ENCODE measurements around the gene NPDC1.
A peak's percentile ranks its signal among the peaks of the same experiment; 100 is the strongest.

The NPDC1 gene

DNA sequence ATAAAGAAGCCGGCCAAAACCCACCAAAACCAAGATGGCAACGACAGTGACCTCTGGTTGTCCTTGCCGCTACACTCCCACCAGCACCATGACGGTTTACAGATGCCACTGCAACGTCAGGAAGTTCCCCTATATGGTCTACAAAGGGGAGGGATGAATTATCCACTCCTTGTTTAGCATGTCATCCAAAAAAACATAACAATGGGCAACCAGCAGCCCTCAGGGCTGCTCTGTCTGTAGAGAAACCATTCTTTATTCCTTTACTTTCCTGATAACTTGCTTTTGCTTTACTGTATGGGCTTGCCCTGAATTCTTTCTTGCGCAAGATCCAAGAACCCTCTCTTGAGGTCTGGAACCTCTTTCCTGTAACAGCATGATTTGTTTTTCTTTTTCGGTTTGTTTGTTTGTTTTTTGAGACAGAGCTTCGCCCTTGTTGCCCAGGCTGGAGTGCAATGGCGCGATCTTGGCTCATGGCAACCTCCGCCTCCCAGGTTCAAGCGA is 29.3 kb upstream of the NPDC1 start:
- Histone ChIP-seq H3K9me3 (ENCODE audit: severe bottlenecking) (no peaks in the 10 kb centered on the region), H3K27me3 (ENCODE audit: insufficient read depth, poor library complexity, severe bottlenecking) (no peaks in the 10 kb centered on the region), H3K27ac (ENCODE audit: poor library complexity, severe bottlenecking) (no peak overlapping the region), H3K4me3 (ENCODE audit: severe bottlenecking) (no peak overlapping the region), H3K36me3 (ENCODE audit: low read depth) (peaks cover 12% of the 10 kb centered on the region; the same call in 1 of the 2 replicates), H3K4me1 (ENCODE audit: insufficient read depth, poor library complexity, severe bottlenecking) (no peaks in the 10 kb centered on the region)
- DNase-seq (ENCODE audit: low spot score) = no peak
- no peak for ATAC-seq (ENCODE audit: low read depth)
- TF ChIP-seq, protein P1, sequence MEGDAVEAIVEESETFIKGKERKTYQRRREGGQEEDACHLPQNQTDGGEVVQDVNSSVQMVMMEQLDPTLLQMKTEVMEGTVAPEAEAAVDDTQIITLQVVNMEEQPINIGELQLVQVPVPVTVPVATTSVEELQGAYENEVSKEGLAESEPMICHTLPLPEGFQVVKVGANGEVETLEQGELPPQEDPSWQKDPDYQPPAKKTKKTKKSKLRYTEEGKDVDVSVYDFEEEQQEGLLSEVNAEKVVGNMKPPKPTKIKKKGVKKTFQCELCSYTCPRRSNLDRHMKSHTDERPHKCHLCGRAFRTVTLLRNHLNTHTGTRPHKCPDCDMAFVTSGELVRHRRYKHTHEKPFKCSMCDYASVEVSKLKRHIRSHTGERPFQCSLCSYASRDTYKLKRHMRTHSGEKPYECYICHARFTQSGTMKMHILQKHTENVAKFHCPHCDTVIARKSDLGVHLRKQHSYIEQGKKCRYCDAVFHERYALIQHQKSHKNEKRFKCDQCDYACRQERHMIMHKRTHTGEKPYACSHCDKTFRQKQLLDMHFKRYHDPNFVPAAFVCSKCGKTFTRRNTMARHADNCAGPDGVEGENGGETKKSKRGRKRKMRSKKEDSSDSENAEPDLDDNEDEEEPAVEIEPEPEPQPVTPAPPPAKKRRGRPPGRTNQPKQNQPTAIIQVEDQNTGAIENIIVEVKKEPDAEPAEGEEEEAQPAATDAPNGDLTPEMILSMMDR (IDR thresholded peaks at IDR 0.05; ENCODE audit: poor library complexity, severe bottlenecking) = no peak

DNA sequence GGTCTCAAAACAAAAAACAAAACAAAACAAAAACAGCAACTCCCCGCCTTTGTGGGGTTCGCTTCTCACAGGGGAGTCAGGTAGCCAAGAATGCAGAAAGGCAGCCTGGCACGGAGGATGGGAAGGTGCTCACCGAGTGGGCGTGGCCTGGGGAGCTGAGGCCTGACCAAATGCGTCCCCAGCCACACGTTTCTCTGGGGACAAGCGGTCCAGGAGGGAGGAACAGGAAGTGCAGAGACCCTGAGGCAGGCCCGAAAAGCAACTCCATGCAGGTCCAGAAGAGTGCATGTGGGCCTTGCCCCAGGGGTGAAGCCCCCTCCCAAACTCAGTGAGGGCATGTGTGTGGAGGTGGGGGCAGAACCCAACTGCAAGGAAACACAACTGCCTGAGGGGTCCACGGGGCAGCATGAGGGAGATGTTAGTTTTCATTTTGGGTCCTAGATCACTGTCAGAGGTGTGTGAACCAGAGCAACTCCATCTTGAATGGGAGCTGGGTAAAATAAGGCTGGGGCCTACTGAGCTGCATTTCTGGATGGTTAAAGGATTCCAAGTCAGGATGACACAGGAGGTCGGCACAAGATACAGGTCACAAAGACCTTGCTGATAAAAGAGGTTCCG is 28.8 kb upstream of the NPDC1 start:
- no peaks in the 10 kb centered on the region for H3K27me3 ChIP-seq (ENCODE audit: insufficient read depth, poor library complexity, severe bottlenecking)
- DNase-seq (ENCODE audit: low spot score) (no peak), ATAC-seq (ENCODE audit: low read depth) (no peak)
- no peaks in the 10 kb centered on the region for H3K4me1 ChIP-seq (ENCODE audit: insufficient read depth, poor library complexity, severe bottlenecking)
- peaks cover 9% of the 10 kb centered on the region; the same call in 1 of the 2 replicates for H3K36me3 ChIP-seq (ENCODE audit: low read depth)
- no peaks in the 10 kb centered on the region for H3K9me3 ChIP-seq (ENCODE audit: severe bottlenecking)
- H3K4me3 ChIP-seq (ENCODE audit: severe bottlenecking) = no peak overlapping the region
- no peak overlapping the region for H3K27ac ChIP-seq (ENCODE audit: poor library complexity, severe bottlenecking)
- TF ChIP-seq, protein P1 (IDR thresholded peaks at IDR 0.05; ENCODE audit: poor library complexity, severe bottlenecking) = no peak

DNA sequence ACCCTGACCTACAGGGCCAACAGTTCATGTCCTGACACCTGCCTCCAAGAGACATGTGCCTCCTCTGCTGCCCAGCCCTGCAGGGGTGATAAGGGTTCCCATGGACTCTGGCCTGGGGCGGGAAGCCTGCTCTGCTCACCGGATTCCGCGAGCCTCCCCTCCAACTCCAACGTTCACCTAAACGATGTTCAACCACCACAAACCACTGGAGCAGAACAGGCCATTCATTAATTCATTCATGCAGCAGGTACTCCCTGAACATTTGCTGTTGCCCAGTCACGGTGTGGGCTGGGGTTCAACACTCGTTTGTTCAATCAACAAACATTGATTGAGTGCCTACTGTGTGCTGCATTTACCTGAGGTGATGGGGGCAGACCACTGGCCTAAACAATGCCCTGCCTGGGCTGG is 28.0 kb upstream of the NPDC1 start:
- Histone ChIP-seq H3K36me3 (ENCODE audit: low read depth) (peaks cover 5% of the 10 kb centered on the region; the same call in 1 of the 2 replicates), H3K4me3 (ENCODE audit: severe bottlenecking) (no peak overlapping the region), H3K27ac (ENCODE audit: poor library complexity, severe bottlenecking) (no peak overlapping the region), H3K9me3 (ENCODE audit: severe bottlenecking) (no peaks in the 10 kb centered on the region), H3K27me3 (ENCODE audit: insufficient read depth, poor library complexity, severe bottlenecking) (no peaks in the 10 kb centered on the region), H3K4me1 (ENCODE audit: insufficient read depth, poor library complexity, severe bottlenecking) (no peaks in the 10 kb centered on the region)
- no peak for ATAC-seq (ENCODE audit: low read depth)
- DNase-seq (ENCODE audit: low spot score) = no peak
- TF ChIP-seq, protein P1 (IDR thresholded peaks at IDR 0.05; ENCODE audit: poor library complexity, severe bottlenecking) = no peak

DNA sequence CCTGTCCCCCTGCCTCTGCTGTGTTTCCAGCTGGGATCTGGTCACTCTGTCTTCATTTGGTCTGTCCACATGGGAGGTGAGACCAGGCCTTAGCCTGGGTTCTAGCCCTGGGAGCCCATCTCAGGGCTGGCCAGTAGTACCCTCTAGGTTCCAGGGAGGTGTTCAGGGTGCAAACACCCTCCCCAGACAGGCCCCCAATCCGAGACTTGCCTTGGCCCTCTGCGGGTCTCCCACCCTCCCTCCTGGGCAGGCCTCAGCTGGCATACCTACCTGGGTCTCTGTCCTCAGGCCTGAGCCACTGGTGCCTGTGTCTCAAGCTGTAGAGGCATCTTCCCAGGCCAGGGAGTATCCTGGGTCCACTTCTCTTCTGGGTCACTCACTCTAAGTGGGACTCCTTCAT is 25.3 kb upstream of the NPDC1 start:
- no peak for DNase-seq (ENCODE audit: low spot score)
- Histone ChIP-seq H3K4me3 (ENCODE audit: severe bottlenecking) (peak overlapping the region; percentile 90), H3K9me3 (ENCODE audit: severe bottlenecking) (no peaks in the 10 kb centered on the region), H3K27ac (ENCODE audit: poor library complexity, severe bottlenecking) (peak overlapping the region; percentile 47), H3K27me3 (ENCODE audit: insufficient read depth, poor library complexity, severe bottlenecking) (no peaks in the 10 kb centered on the region), H3K4me1 (ENCODE audit: insufficient read depth, poor library complexity, severe bottlenecking) (no peaks in the 10 kb centered on the region), H3K36me3 (ENCODE audit: low read depth) (no peaks in the 10 kb centered on the region)
- TF ChIP-seq, protein P1 (IDR thresholded peaks at IDR 0.05; ENCODE audit: poor library complexity, severe bottlenecking) = no peak
- ATAC-seq (ENCODE audit: low read depth) = no peak

DNA sequence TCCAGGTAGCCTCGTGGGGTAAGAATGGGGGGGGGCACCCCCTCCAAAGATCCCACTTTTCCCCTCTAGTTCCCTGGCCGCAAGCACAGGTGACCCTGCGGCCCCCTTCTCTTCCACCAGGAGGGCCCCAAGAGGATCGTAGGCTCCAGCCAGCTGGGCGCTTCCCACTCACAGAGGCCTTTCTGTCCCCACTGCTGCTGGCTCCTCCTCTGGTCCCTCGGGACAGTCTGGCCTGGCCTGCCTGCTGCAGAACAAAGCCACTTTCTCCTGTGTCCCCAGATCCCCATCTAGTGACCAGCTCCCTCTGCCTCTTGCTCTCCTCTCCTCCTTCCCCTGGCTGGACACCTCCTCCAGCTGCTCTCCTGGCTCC is 24.9 kb upstream of the NPDC1 start:
- H3K4me1 ChIP-seq (ENCODE audit: insufficient read depth, poor library complexity, severe bottlenecking) = no peaks in the 10 kb centered on the region
- peak overlapping the region; percentile 47 for H3K27ac ChIP-seq (ENCODE audit: poor library complexity, severe bottlenecking)
- DNase-seq (ENCODE audit: low spot score) (no peak), ATAC-seq (ENCODE audit: low read depth) (peak; percentile 8)
- no peaks in the 10 kb centered on the region for H3K27me3 ChIP-seq (ENCODE audit: insufficient read depth, poor library complexity, severe bottlenecking)
- H3K9me3 ChIP-seq (ENCODE audit: severe bottlenecking) = no peaks in the 10 kb centered on the region
- no peaks in the 10 kb centered on the region for H3K36me3 ChIP-seq (ENCODE audit: low read depth)
- TF ChIP-seq, protein P1 (IDR thresholded peaks at IDR 0.05; ENCODE audit: poor library complexity, severe bottlenecking) = no peak
- peak overlapping the region; percentile 90 for H3K4me3 ChIP-seq (ENCODE audit: severe bottlenecking)
